Neural progenitor cell (in vitro differentiated cells): ENCODE data around the gene SH3TC1. TPM values are rescaled to one million over a fixed set of nuclear protein-coding genes. Genes with fewer than 3 reads are reported as not detected.
A peak's percentile ranks its signal among the peaks of the same experiment; 100 is the strongest.

ENCODE experiments used
- DNase-seq: peaks from one replicate; pipeline ENCODE4 v3.0.0-alpha.2; 2016; ENCODE audit warnings: low spot score
- H2AFZ ChIP-seq: fragments of 200-600 bp; sonication (generic); replicated peaks from 2 replicates; pipeline ENCODE4 v1.6.1; 2016; ENCODE audit warnings: antibody characterized with exemption
- H3F3A ChIP-seq: fragments of 200-600 bp; sonication (generic); 2 replicates; pipeline ENCODE4 v1.6.1; 2016; ENCODE audit warnings: antibody characterized with exemption, low read depth
- H3K27ac ChIP-seq: fragments of 200-600 bp; sonication (generic); 2 replicates; pipeline ENCODE4 v1.5.1; 2016; ENCODE audit warnings: mild to moderate bottlenecking
- H3K27me3 ChIP-seq: fragments of 200-600 bp; sonication (generic); 2 replicates; pipeline ENCODE4 v1.6.1; 2016; ENCODE audit warnings: mild to moderate bottlenecking, moderate library complexity
- H3K36me3 ChIP-seq: fragments of 200-600 bp; sonication (generic); 2 replicates; pipeline ENCODE4 v1.5.1; 2016
- H3K4me1 ChIP-seq: fragments of 200-600 bp; sonication (generic); 2 replicates; pipeline ENCODE4 v1.6.1; 2016; ENCODE audit warnings: mixed run types
- H3K4me2 ChIP-seq: fragments of 200-600 bp; sonication (generic); 2 replicates; pipeline ENCODE4 v1.6.1; 2016
- H3K4me3 ChIP-seq: fragments of 200-600 bp; sonication (generic); 2 replicates; pipeline ENCODE4 v1.5.1; 2016
- H3K79me2 ChIP-seq: fragments of 200-600 bp; sonication (generic); 2 replicates; pipeline ENCODE4 v1.6.1; 2016; ENCODE audit warnings: low read depth
- H3K9ac ChIP-seq: fragments of 200-600 bp; sonication (generic); 2 replicates; pipeline ENCODE4 v1.6.1; 2016
- H3K9me3 ChIP-seq: fragments of 200-600 bp; sonication (generic); 2 replicates; pipeline ENCODE4 v1.5.1; 2016; ENCODE audit warnings: low read depth
- H4K20me1 ChIP-seq: fragments of 200-600 bp; sonication (generic); 2 replicates; pipeline ENCODE4 v1.6.1; 2016; ENCODE audit warnings: low read depth
- H3K27ac Mint-ChIP-seq: 3 replicates; pipeline ENCODE4 v1.8.0; 2021; ENCODE audit warnings: mixed read lengths
- H3K27me3 Mint-ChIP-seq: 2 replicates; pipeline ENCODE4 v1.8.0; 2022; ENCODE audit warnings: low read depth, mild to moderate bottlenecking, inconsistent platforms, moderate library complexity, mixed read lengths; ENCODE audit not compliant: insufficient read depth
- H3K36me3 Mint-ChIP-seq: 3 replicates; pipeline ENCODE4 v1.8.0; 2021; ENCODE audit warnings: mixed read lengths
- H3K4me1 Mint-ChIP-seq: 3 replicates; pipeline ENCODE4 v1.8.0; 2021; ENCODE audit warnings: mixed read lengths
- H3K4me3 Mint-ChIP-seq: 3 replicates; pipeline ENCODE4 v1.8.0; 2021; ENCODE audit warnings: mild to moderate bottlenecking, moderate library complexity, mixed read lengths
- H3K9me3 Mint-ChIP-seq: 3 replicates; pipeline ENCODE4 v1.8.0; 2020; ENCODE audit warnings: mixed read lengths
- CTCF ChIP-seq: fragments of 200-600 bp; sonication (generic); IDR thresholded peaks from 2 replicates; pipeline ENCODE4 v1.5.1; 2017; ENCODE audit warnings: antibody characterized with exemption, mild to moderate bottlenecking
- EZH2 ChIP-seq: fragments of 200-600 bp; sonication (generic); IDR thresholded peaks from 2 replicates; pipeline ENCODE4 v1.6.1; 2017; ENCODE audit warnings: antibody characterized with exemption, mild to moderate bottlenecking, moderate library complexity
- EZH2phosphoT487 ChIP-seq: fragments of 200-600 bp; sonication (generic); IDR thresholded peaks from 2 replicates; pipeline ENCODE4 v1.6.1; 2017; ENCODE audit warnings: antibody characterized with exemption
- total RNA-seq: library from RNA; depleted of rRNA; stranded (reverse); fragments of >200 nt; gene quantifications from 2 replicates; pipeline ENCODE4 v1.2.3, GENCODE V29; 2015; ENCODE audit warnings: low replicate concordance

The SH3TC1 gene
- total RNA-seq, 1 donor from 2014 or later = 0.22 TPM

GRCh38 chr4:8184061-8184460 lies 15.0 kb upstream of the SH3TC1 start:
- H3F3A ChIP-seq = peaks cover 8% of the 10 kb centered on the region
- no peaks in the 10 kb centered on the region for H3K27me3 ChIP-seq
- no peak overlapping the region for H2AFZ ChIP-seq
- no peak overlapping the region for H3K27ac ChIP-seq
- Mint-ChIP-seq H3K4me3 (no peak overlapping the region), H3K27ac (peak overlapping the region; percentile 18), H3K9me3 (peaks cover 3% of the 10 kb centered on the region), H3K4me1 (peaks cover 18% of the 10 kb centered on the region), H3K27me3 (peaks cover 12% of the 10 kb centered on the region), H3K36me3 (no peaks in the 10 kb centered on the region)
- H3K79me2 ChIP-seq = no peaks in the 10 kb centered on the region
- H3K4me2 ChIP-seq = no peak overlapping the region
- H3K4me3 ChIP-seq = no peak overlapping the region
- no peaks in the 10 kb centered on the region for H3K9me3 ChIP-seq
- H3K36me3 ChIP-seq = no peaks in the 10 kb centered on the region
- no peaks in the 10 kb centered on the region for H3K4me1 ChIP-seq
- no peaks in the 10 kb centered on the region for H4K20me1 ChIP-seq
- TF ChIP-seq CTCF = no peak
- no peak for TF ChIP-seq EZH2phosphoT487
- no peak for TF ChIP-seq EZH2
- no peak for DNase-seq
- no peak overlapping the region for H3K9ac ChIP-seq

GRCh38 chr4:8185295-8185694 lies 13.8 kb upstream of the SH3TC1 start:
- Histone ChIP-seq H3F3A (peaks cover 6% of the 10 kb centered on the region), H3K4me1 (no peaks in the 10 kb centered on the region), H3K27me3 (no peaks in the 10 kb centered on the region), H3K9me3 (no peaks in the 10 kb centered on the region), H3K4me3 (no peak overlapping the region), H3K27ac (no peak overlapping the region), H2AFZ (no peak overlapping the region), H3K36me3 (no peaks in the 10 kb centered on the region), H3K9ac (no peak overlapping the region), H3K79me2 (no peaks in the 10 kb centered on the region), H3K4me2 (no peak overlapping the region), H4K20me1 (no peaks in the 10 kb centered on the region)
- Mint-ChIP-seq H3K27me3 (peaks cover 12% of the 10 kb centered on the region), H3K9me3 (peaks cover 3% of the 10 kb centered on the region), H3K36me3 (no peaks in the 10 kb centered on the region), H3K27ac (no peak overlapping the region), H3K4me3 (no peak overlapping the region), H3K4me1 (peaks cover 18% of the 10 kb centered on the region)
- TF ChIP-seq CTCF (no peak), EZH2phosphoT487 (no peak), EZH2 (no peak)
- DNase-seq = no peak

- peaks cover under 1% of the 10 kb centered on the region for H3K9me3 Mint-ChIP-seq
- Histone ChIP-seq H3K9me3 (no peaks in the 10 kb centered on the region), H3K4me3 (no peak overlapping the region), H3F3A (peaks cover under 1% of the 10 kb centered on the region), H3K27me3 (no peaks in the 10 kb centered on the region), H3K27ac (no peak overlapping the region), H3K9ac (no peak overlapping the region), H3K4me1 (no peaks in the 10 kb centered on the region), H4K20me1 (no peaks in the 10 kb centered on the region), H3K36me3 (no peaks in the 10 kb centered on the region), H2AFZ (no peak overlapping the region), H3K4me2 (no peak overlapping the region), H3K79me2 (no peaks in the 10 kb centered on the region)
- H3K4me3 Mint-ChIP-seq = no peak overlapping the region
- no peak for DNase-seq
- TF ChIP-seq CTCF = no peak
- TF ChIP-seq EZH2 = no peak
- no peak for TF ChIP-seq EZH2phosphoT487
- peak overlapping the region; percentile 9 for H3K27ac Mint-ChIP-seq
- peaks cover 18% of the 10 kb centered on the region for H3K4me1 Mint-ChIP-seq
- peaks cover 9% of the 10 kb centered on the region for H3K27me3 Mint-ChIP-seq
- no peaks in the 10 kb centered on the region for H3K36me3 Mint-ChIP-seq
Measured at GRCh38 chr4:8185930-8186329, 13.2 kb upstream of the SH3TC1 start.
